Measurements from ENCODE around the gene HERPUD2.

- TF ChIP-seq, protein P1, sequence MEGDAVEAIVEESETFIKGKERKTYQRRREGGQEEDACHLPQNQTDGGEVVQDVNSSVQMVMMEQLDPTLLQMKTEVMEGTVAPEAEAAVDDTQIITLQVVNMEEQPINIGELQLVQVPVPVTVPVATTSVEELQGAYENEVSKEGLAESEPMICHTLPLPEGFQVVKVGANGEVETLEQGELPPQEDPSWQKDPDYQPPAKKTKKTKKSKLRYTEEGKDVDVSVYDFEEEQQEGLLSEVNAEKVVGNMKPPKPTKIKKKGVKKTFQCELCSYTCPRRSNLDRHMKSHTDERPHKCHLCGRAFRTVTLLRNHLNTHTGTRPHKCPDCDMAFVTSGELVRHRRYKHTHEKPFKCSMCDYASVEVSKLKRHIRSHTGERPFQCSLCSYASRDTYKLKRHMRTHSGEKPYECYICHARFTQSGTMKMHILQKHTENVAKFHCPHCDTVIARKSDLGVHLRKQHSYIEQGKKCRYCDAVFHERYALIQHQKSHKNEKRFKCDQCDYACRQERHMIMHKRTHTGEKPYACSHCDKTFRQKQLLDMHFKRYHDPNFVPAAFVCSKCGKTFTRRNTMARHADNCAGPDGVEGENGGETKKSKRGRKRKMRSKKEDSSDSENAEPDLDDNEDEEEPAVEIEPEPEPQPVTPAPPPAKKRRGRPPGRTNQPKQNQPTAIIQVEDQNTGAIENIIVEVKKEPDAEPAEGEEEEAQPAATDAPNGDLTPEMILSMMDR (IDR thresholded peaks at IDR 0.05; ENCODE audit: low read depth, low read length) = no peak
- TF ChIP-seq EZH2phosphoT487 (IDR thresholded peaks at IDR 0.05; ENCODE audit: low read depth) = no peak
Observed at GRCh38 chr7:35723011-35723410, 28.1 kb upstream of the HERPUD2 start.

Measured in OCI-LY3 (cell line).